Hepatocyte (in vitro differentiated cells): Measurements from ENCODE around the gene USP21.
A peak's percentile ranks its signal among the peaks of the same experiment; 100 is the strongest.

Source experiments
- EZH2phosphoT487 ChIP-seq: fragments of 200-600 bp; sonication (generic); IDR thresholded peaks from one replicate; pipeline ENCODE4 v1.6.1; 2018; ENCODE audit warnings: antibody characterized with exemption, mild to moderate bottlenecking, low read depth, moderate library complexity; ENCODE audit not compliant: unreplicated experiment, severe bottlenecking
- TF ChIP-seq, protein P1 (sequence below): fragments of 200-600 bp; sonication (generic); IDR thresholded peaks from 2 replicates; pipeline ENCODE4 v1.5.1; 2016; ENCODE audit warnings: antibody characterized with exemption, mild to moderate bottlenecking; ENCODE audit not compliant: poor library complexity

GRCh38 chr1:161139766-161140165 is 19.5 kb upstream of the USP21 start:
- TF ChIP-seq, protein P1, sequence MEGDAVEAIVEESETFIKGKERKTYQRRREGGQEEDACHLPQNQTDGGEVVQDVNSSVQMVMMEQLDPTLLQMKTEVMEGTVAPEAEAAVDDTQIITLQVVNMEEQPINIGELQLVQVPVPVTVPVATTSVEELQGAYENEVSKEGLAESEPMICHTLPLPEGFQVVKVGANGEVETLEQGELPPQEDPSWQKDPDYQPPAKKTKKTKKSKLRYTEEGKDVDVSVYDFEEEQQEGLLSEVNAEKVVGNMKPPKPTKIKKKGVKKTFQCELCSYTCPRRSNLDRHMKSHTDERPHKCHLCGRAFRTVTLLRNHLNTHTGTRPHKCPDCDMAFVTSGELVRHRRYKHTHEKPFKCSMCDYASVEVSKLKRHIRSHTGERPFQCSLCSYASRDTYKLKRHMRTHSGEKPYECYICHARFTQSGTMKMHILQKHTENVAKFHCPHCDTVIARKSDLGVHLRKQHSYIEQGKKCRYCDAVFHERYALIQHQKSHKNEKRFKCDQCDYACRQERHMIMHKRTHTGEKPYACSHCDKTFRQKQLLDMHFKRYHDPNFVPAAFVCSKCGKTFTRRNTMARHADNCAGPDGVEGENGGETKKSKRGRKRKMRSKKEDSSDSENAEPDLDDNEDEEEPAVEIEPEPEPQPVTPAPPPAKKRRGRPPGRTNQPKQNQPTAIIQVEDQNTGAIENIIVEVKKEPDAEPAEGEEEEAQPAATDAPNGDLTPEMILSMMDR: peak; percentile 61
- no peak for TF ChIP-seq EZH2phosphoT487
